Endothelial cell of umbilical vein (primary cell): Measurements from ENCODE around the gene AFG3L2. TPM values are rescaled to one million over a fixed set of nuclear protein-coding genes. Genes with fewer than 3 reads are reported as not detected.

ENCODE experiments used
- BruUV-seq: library from RNA; stranded (reverse); fragments of 400-500 nt; replicated peaks from 2 replicates; lab custom pipeline; 2021; lab: Mats Ljungman, UMichigan
- CTCF ChIA-PET: fragments of 300-600, 350-600 bp; sonication (Branson Sonifier 250); formaldehyde crosslinking; loops from one replicate; lab custom pipeline; 2021; ENCODE audit warnings: antibody characterized with exemption, inconsistent platforms; lab: Charles Lee
- POLR2A ChIA-PET: fragments of 300-600, 350-600 bp; sonication (Branson Sonifier 250); formaldehyde crosslinking; loops from one replicate; lab custom pipeline; 2021; ENCODE audit warnings: antibody characterized with exemption, inconsistent platforms; lab: Charles Lee
- DNase-seq: peaks from one replicate; pipeline ENCODE4 v3.0.0-alpha.2; 2011; ENCODE audit warnings: low read depth, low spot score
- FAIRE-seq: peaks from 2 replicates; lab custom pipeline; 2011; peaks lifted over from hg19 to GRCh38; lab: Jason Lieb, UNC
- H2AFZ ChIP-seq: 2 replicates; pipeline ENCODE4 v1.6.0; 2012; ENCODE audit warnings: low read depth, low read length, control low read depth, inconsistent platforms
- H3K27ac ChIP-seq: 2 replicates; pipeline ENCODE4 v1.5.1; 2011; ENCODE audit warnings: low read depth, mild to moderate bottlenecking, control low read depth, low read length, moderate library complexity; ENCODE audit not compliant: insufficient read depth
- H3K27me3 ChIP-seq, 2 experiments: 2 replicates each; pipeline versions ENCODE4 v1.6.0 to v1.6.1; 2011; ENCODE audit warnings: low read length in 2 of 2, mixed read lengths in 1 of 2; ENCODE audit not compliant: control insufficient read depth in 2 of 2, insufficient read depth in 2 of 2
- H3K36me3 ChIP-seq, 2 experiments: 2 replicates in 1 of 2; 3 replicates in 1 of 2; pipeline ENCODE4 v1.5.1; 2011; ENCODE audit warnings: low read length in 2 of 2, mild to moderate bottlenecking in 1 of 2, moderate library complexity in 1 of 2; ENCODE audit not compliant: control insufficient read depth in 2 of 2, insufficient read depth in 2 of 2; ENCODE audit errors: extremely low read depth in 1 of 2
- H3K4me1 ChIP-seq: 3 replicates; pipeline ENCODE4 v1.5.1; 2011; ENCODE audit warnings: mild to moderate bottlenecking, low read length; ENCODE audit not compliant: control insufficient read depth, insufficient read depth; ENCODE audit errors: extremely low read depth
- H3K4me2 ChIP-seq: 2 replicates; pipeline ENCODE4 v1.6.1; 2011; ENCODE audit warnings: low read length, control low read depth, mixed read lengths; ENCODE audit not compliant: insufficient read depth
- H3K4me3 ChIP-seq, 3 experiments: fragments of 200-600 bp in 1 of 3; sonication (generic), shearing (Covaris generic) in 1 of 3; replicated peaks in 1 of 3; 2 replicates each; pipeline ENCODE4 v1.5.1; 2011 to 2016; ENCODE audit warnings: control low read depth in 3 of 3, low read length in 3 of 3, mild to moderate bottlenecking in 2 of 3, inconsistent platforms in 1 of 3, low read depth in 1 of 3, moderate library complexity in 1 of 3; ENCODE audit not compliant: insufficient read depth in 1 of 3
- H3K79me2 ChIP-seq: 2 replicates; pipeline ENCODE4 v1.6.0; 2012; ENCODE audit warnings: low read length, inconsistent platforms; ENCODE audit not compliant: control insufficient read depth, insufficient read depth
- H3K9ac ChIP-seq: replicated peaks from 2 replicates; pipeline ENCODE3; 2011; ENCODE audit warnings: low read length, control low read depth; ENCODE audit not compliant: insufficient read depth; ENCODE audit errors: extremely low read depth
- H3K9me1 ChIP-seq: replicated peaks from 3 replicates; pipeline ENCODE4 v1.6.0; 2011; ENCODE audit warnings: mild to moderate bottlenecking, low read length; ENCODE audit not compliant: control insufficient read depth, insufficient read depth; ENCODE audit errors: extremely low read depth
- H3K9me3 ChIP-seq: replicated peaks from 2 replicates; pipeline ENCODE4 v1.5.1; 2012; ENCODE audit warnings: low read length, inconsistent platforms; ENCODE audit not compliant: control insufficient read depth, insufficient read depth
- H4K20me1 ChIP-seq: replicated peaks from 2 replicates; pipeline ENCODE3; 2011; ENCODE audit warnings: mild to moderate bottlenecking, low read length; ENCODE audit not compliant: control insufficient read depth, insufficient read depth; ENCODE audit errors: extremely low read depth
- CTCF ChIP-seq, 2 donors: IDR thresholded peaks; 1 replicate in 1 of 2; 2 replicates in 1 of 2; pipeline ENCODE4 v1.5.1; 2011; ENCODE audit warnings: low read length in 2 of 2, mild to moderate bottlenecking in 2 of 2, moderate library complexity in 2 of 2, control low read depth in 1 of 2, inconsistent platforms in 1 of 2, low read depth in 1 of 2; ENCODE audit not compliant: insufficient read depth in 1 of 2; ENCODE audit errors: extremely low read depth in 1 of 2
- EZH2 ChIP-seq: IDR thresholded peaks from 2 replicates; pipeline ENCODE4 v1.6.1; 2012; ENCODE audit warnings: borderline replicate concordance, low read depth, mild to moderate bottlenecking, moderate library complexity, low read length, inconsistent platforms; ENCODE audit not compliant: severe bottlenecking
- FOS ChIP-seq: IDR thresholded peaks from 2 replicates; pipeline ENCODE4 v1.6.1; 2011; ENCODE audit warnings: mild to moderate bottlenecking, low read length, moderate library complexity, borderline replicate concordance; ENCODE audit not compliant: insufficient read depth
- GATA2 ChIP-seq: IDR thresholded peaks from 2 replicates; pipeline ENCODE4 v1.7.0; 2011; ENCODE audit warnings: low read depth, mild to moderate bottlenecking, moderate library complexity, mixed read lengths, low read length; ENCODE audit not compliant: insufficient read length, insufficient read depth
- JUN ChIP-seq: IDR thresholded peaks from 2 replicates; pipeline ENCODE4 v1.6.1; 2011; ENCODE audit warnings: borderline replicate concordance, low read depth; ENCODE audit not compliant: insufficient read length, insufficient read depth
- MAX ChIP-seq: IDR thresholded peaks from 2 replicates; pipeline ENCODE4 v1.6.1; 2011; ENCODE audit not compliant: insufficient read depth, insufficient read length
- MYC ChIP-seq: IDR thresholded peaks from one replicate; pipeline ENCODE4 v1.6.1; 2011; ENCODE audit warnings: mild to moderate bottlenecking, low read depth, low read length
- POLR2A ChIP-seq: IDR thresholded peaks from 2 replicates; pipeline ENCODE4 v1.6.1; 2012; ENCODE audit warnings: low read depth, mild to moderate bottlenecking, control low read depth, low read length
- POLR2AphosphoS5 ChIP-seq: IDR thresholded peaks from 2 replicates; pipeline ENCODE4 v1.6.1; 2012; ENCODE audit warnings: low read depth, mild to moderate bottlenecking, control low read depth, low read length, moderate library complexity; ENCODE audit not compliant: insufficient read depth
- dilution Hi-C: fragments of 300-500 bp; cut with MboI; formaldehyde crosslinking; loops from one replicate; pipeline ENCODE4 v1.15.0; 2019; ENCODE audit warnings: low sequenced_read_pairs; ENCODE audit not compliant: extremely low pct_ligation_motif_present
- intact Hi-C: fragments of 100-400 bp; cut with micrococcal nuclease; formaldehyde crosslinking; loops from one replicate; pipeline ENCODE4 v1.10.0; 2022
- polyA plus RNA-seq, 4 experiments: library from polyadenylated mRNA; depleted of rRNA in 3 of 4; stranded (reverse) in 3 of 4; unstranded in 1 of 4; fragments of >200 nt; gene quantifications; 2 replicates each; pipeline versions ENCODE4 v1.2.1 to v1.2.3, GENCODE V29; 2011 to 2012; ENCODE audit warnings: missing spikeins in 1 of 4
- total RNA-seq: library from RNA; stranded (reverse); gene quantifications from 2 replicates; pipeline ENCODE4 v1.2.3, GENCODE V29; 2021

AFG3L2 gene
- total and polyA plus RNA-seq, 2 donors (not counting 3 experiments of a cell fraction or from before 2014, with no cell fraction given), result 19.3 to 42.4 TPM

GRCh38 chr18:12282442-12283039 is 94.5 kb downstream of the AFG3L2 start:
- Histone ChIP-seq H4K20me1 (no peaks in the 10 kb centered on the region), H3K27ac (peak overlapping the region; percentile 3), H3K27me3 (no peaks in the 10 kb centered on the region), H3K79me2 (no peaks in the 10 kb centered on the region), H3K36me3 (no peaks in the 10 kb centered on the region), H3K9ac (no peak overlapping the region), H3K9me1 (no peaks in the 10 kb centered on the region), H3K9me3 (no peaks in the 10 kb centered on the region), H3K4me3 (no peak overlapping the region), H3K4me1 (peaks cover 34% of the 10 kb centered on the region), H2AFZ (peak overlapping the region; percentile 14), H3K4me2 (no peak overlapping the region)
- no peak for FAIRE-seq
- TF ChIP-seq POLR2A (no peak), GATA2 (no peak), MAX (no peak), MYC (no peak), CTCF (IDR thresholded peaks at IDR 0.05; ENCODE audit: extremely low read depth in 1 of 2, insufficient read depth in 1 of 2, low read depth in 1 of 2, low read length in 2 of 2) (no peak), JUN (no peak), FOS (no peak), POLR2AphosphoS5 (no peak), EZH2 (no peak)
- DNase-seq, result no peak
- CTCF ChIA-PET, result interaction anchor here (0.8 to 7.7 kb wide), 8 partner anchors 10 to 45 kb away, joined by 4 to 102 read pairs (median 14); partner anchors contain the start of gene TUBB6
- POLR2A ChIA-PET, result interaction anchor here (1.0 to 1.3 kb wide), 4 partner anchors 25 to 36 kb away, joined by 3 to 9 read pairs (median 5); no protein-coding TSS in a partner anchor
- intact Hi-C loops, result loop anchor here (10.0 kb wide), 1 partner anchor 372 kb away; the partner anchor contains the start of gene SPIRE1
- no TSS peak for BruUV-seq
- dilution Hi-C loops, result no loop called here
